Chondrocyte (in vitro differentiated cells): ENCODE measurements around the gene HDGFL2. TPM values are rescaled to one million over a fixed set of nuclear protein-coding genes. Genes with fewer than 3 reads are reported as not detected.

ENCODE experiments used
- DNase-seq: peaks from one replicate; pipeline ENCODE4 v3.0.0; 2021; ENCODE audit warnings: mixed read lengths, low spot score
- H3K27ac Mint-ChIP-seq: one replicate; pipeline ENCODE4 v1.8.0; 2021; ENCODE audit warnings: mild to moderate bottlenecking, moderate library complexity, mixed read lengths; ENCODE audit not compliant: unreplicated experiment
- H3K27me3 Mint-ChIP-seq: 2 replicates; pipeline ENCODE4 v1.8.0; 2021; ENCODE audit warnings: low read depth, mixed read lengths
- H3K36me3 Mint-ChIP-seq: 2 replicates; pipeline ENCODE4 v1.8.0; 2021; ENCODE audit warnings: low read depth, mixed read lengths
- H3K4me1 Mint-ChIP-seq: 2 replicates; pipeline ENCODE4 v1.8.0; 2021; ENCODE audit warnings: low read depth, mild to moderate bottlenecking, mixed read lengths
- H3K4me3 Mint-ChIP-seq: one replicate; pipeline ENCODE4 v1.8.0; 2021; ENCODE audit warnings: mild to moderate bottlenecking, moderate library complexity, mixed read lengths; ENCODE audit not compliant: unreplicated experiment
- H3K9me3 Mint-ChIP-seq: 2 replicates; pipeline ENCODE4 v1.8.0; 2021; ENCODE audit warnings: low read depth, mixed read lengths
- total RNA-seq: library from RNA; stranded (reverse); gene quantifications from 3 replicates; pipeline ENCODE4 v1.2.1, GENCODE V29; 2021
- TF ChIP-seq, protein P1 (sequence below): fragments of 200-600 bp; sonication (generic); IDR thresholded peaks from 2 replicates; pipeline ENCODE4 v1.5.0; 2021; ENCODE audit warnings: antibody characterized with exemption, mild to moderate bottlenecking, moderate library complexity

The HDGFL2 gene
- total RNA-seq, 1 donor from 2014 or later = 50.0 TPM

- TF ChIP-seq, protein P1, sequence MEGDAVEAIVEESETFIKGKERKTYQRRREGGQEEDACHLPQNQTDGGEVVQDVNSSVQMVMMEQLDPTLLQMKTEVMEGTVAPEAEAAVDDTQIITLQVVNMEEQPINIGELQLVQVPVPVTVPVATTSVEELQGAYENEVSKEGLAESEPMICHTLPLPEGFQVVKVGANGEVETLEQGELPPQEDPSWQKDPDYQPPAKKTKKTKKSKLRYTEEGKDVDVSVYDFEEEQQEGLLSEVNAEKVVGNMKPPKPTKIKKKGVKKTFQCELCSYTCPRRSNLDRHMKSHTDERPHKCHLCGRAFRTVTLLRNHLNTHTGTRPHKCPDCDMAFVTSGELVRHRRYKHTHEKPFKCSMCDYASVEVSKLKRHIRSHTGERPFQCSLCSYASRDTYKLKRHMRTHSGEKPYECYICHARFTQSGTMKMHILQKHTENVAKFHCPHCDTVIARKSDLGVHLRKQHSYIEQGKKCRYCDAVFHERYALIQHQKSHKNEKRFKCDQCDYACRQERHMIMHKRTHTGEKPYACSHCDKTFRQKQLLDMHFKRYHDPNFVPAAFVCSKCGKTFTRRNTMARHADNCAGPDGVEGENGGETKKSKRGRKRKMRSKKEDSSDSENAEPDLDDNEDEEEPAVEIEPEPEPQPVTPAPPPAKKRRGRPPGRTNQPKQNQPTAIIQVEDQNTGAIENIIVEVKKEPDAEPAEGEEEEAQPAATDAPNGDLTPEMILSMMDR = no peak
- Mint-ChIP-seq H3K27me3 (no peaks in the 10 kb centered on the region), H3K4me3 (no peak overlapping the region), H3K4me1 (no peaks in the 10 kb centered on the region), H3K9me3 (no peaks in the 10 kb centered on the region), H3K36me3 (peaks cover 6% of the 10 kb centered on the region), H3K27ac (no peak overlapping the region)
- no peak for DNase-seq
These were observed 42.3 kb upstream of the HDGFL2 start for GRCh38 chr19:4429771-4430171.

GRCh38 chr19:4430760-4431159 is 41.3 kb upstream of the HDGFL2 start:
- H3K27ac Mint-ChIP-seq = no peak overlapping the region
- TF ChIP-seq, protein P1 = no peak
- H3K4me3 Mint-ChIP-seq = no peak overlapping the region
- H3K9me3 Mint-ChIP-seq = no peaks in the 10 kb centered on the region
- no peaks in the 10 kb centered on the region for H3K27me3 Mint-ChIP-seq
- peaks cover 6% of the 10 kb centered on the region for H3K36me3 Mint-ChIP-seq
- no peak for DNase-seq
- H3K4me1 Mint-ChIP-seq = no peaks in the 10 kb centered on the region

- H3K36me3 Mint-ChIP-seq = peaks cover 6% of the 10 kb centered on the region
- no peaks in the 10 kb centered on the region for H3K9me3 Mint-ChIP-seq
- no peak overlapping the region for H3K4me3 Mint-ChIP-seq
- TF ChIP-seq, protein P1 = no peak
- no peaks in the 10 kb centered on the region for H3K27me3 Mint-ChIP-seq
- no peaks in the 10 kb centered on the region for H3K4me1 Mint-ChIP-seq
- H3K27ac Mint-ChIP-seq = no peak overlapping the region
- no peak for DNase-seq
These were observed 40.8 kb upstream of the HDGFL2 start for GRCh38 chr19:4431296-4431695.

- DNase-seq = no peak
- no peak overlapping the region for H3K4me3 Mint-ChIP-seq
- H3K36me3 Mint-ChIP-seq = peaks cover 6% of the 10 kb centered on the region
These were observed 40.1 kb upstream of the HDGFL2 start for GRCh38 chr19:4431808-4432674.

GRCh38 chr19:4432918-4433506 is 39.1 kb upstream of the HDGFL2 start:
- no peak for DNase-seq
- H3K4me3 Mint-ChIP-seq = no peak overlapping the region
- H3K4me1 Mint-ChIP-seq = no peaks in the 10 kb centered on the region
- no peaks in the 10 kb centered on the region for H3K27me3 Mint-ChIP-seq
- peaks cover 6% of the 10 kb centered on the region for H3K36me3 Mint-ChIP-seq
- H3K9me3 Mint-ChIP-seq = no peaks in the 10 kb centered on the region
- no peak overlapping the region for H3K27ac Mint-ChIP-seq
- TF ChIP-seq, protein P1 = no peak

More at GRCh38 chr19:4431808-4432674, 40.1 kb upstream of the HDGFL2 start:
- TF ChIP-seq, protein P1 = no peak
- Mint-ChIP-seq H3K4me1 (no peaks in the 10 kb centered on the region), H3K9me3 (no peaks in the 10 kb centered on the region), H3K27me3 (no peaks in the 10 kb centered on the region), H3K27ac (no peak overlapping the region)
